Liver (tissue), 9 donors: ENCODE data around the gene JAKMIP2. TPM values are rescaled to one million over a fixed set of nuclear protein-coding genes. Genes with fewer than 3 reads are reported as not detected.

Experiments used
- DNase-seq: peaks from one replicate; pipeline ENCODE4 v3.0.0-alpha.2; 2017; ENCODE audit warnings: low spot score
- H3K27ac ChIP-seq, 2 donors: one replicate each; pipeline ENCODE4 v1.7.0; 2013; ENCODE audit warnings: inconsistent platforms in 2 of 2, low read length in 2 of 2, control low read depth in 1 of 2, low read depth in 1 of 2, mild to moderate bottlenecking in 1 of 2
- H3K27me3 ChIP-seq, 4 donors: one replicate each; pipeline versions ENCODE4 v1.6.1 to v1.7.0; 2013; ENCODE audit warnings: low read length in 3 of 4, inconsistent platforms in 1 of 4, mild to moderate bottlenecking in 1 of 4, moderate library complexity in 1 of 4; ENCODE audit not compliant: control insufficient read depth in 4 of 4, insufficient read depth in 4 of 4
- H3K36me3 ChIP-seq, 4 donors: one replicate each; pipeline versions ENCODE4 v1.6.1 to v1.7.0; 2013; ENCODE audit warnings: low read length in 3 of 4, mild to moderate bottlenecking in 3 of 4, low read depth in 1 of 4, moderate library complexity in 1 of 4; ENCODE audit not compliant: control insufficient read depth in 4 of 4, insufficient read depth in 3 of 4
- H3K4me1 ChIP-seq, 4 donors: one replicate each; pipeline versions ENCODE4 v1.6.1 to v1.7.0; 2013; ENCODE audit warnings: low read length in 3 of 4, mild to moderate bottlenecking in 3 of 4, moderate library complexity in 1 of 4; ENCODE audit not compliant: control insufficient read depth in 4 of 4, insufficient read depth in 4 of 4
- H3K4me3 ChIP-seq, 3 donors: one replicate each; pipeline versions ENCODE4 v1.6.1 to v1.7.0; 2013; ENCODE audit warnings: low read length in 3 of 3, control low read depth in 1 of 3, low read depth in 1 of 3, mild to moderate bottlenecking in 1 of 3
- H3K9ac ChIP-seq, 2 donors: one replicate each; pipeline ENCODE4 v1.7.0; 2013; ENCODE audit warnings: low read length in 2 of 2, mild to moderate bottlenecking in 2 of 2, moderate library complexity in 2 of 2, control low read depth in 1 of 2, low read depth in 1 of 2
- H3K9me3 ChIP-seq, 4 donors: one replicate each; pipeline versions ENCODE4 v1.6.1 to v1.7.0; 2013; ENCODE audit warnings: low read length in 3 of 4; ENCODE audit not compliant: control insufficient read depth in 4 of 4
- ATF3 ChIP-seq: IDR thresholded peaks from 2 replicates; pipeline ENCODE4 v1.6.1; 2016; ENCODE audit warnings: antibody characterized with exemption
- CTCF ChIP-seq: fragments of 150-350 bp; IDR thresholded peaks from 2 replicates; pipeline ENCODE4 v1.5.1; 2017; ENCODE audit warnings: improper control_type of control experiment, low read depth, low read length; ENCODE audit not compliant: missing input control
- FOXA1 ChIP-seq: IDR thresholded peaks from 2 replicates; pipeline ENCODE4 v1.6.1; 2016; ENCODE audit warnings: antibody characterized with exemption
- FOXA2 ChIP-seq: IDR thresholded peaks from 2 replicates; pipeline ENCODE4 v1.6.1; 2016; ENCODE audit warnings: antibody characterized with exemption
- GABPA ChIP-seq, 2 donors: IDR thresholded peaks in 1 of 2; conservative IDR thresholded peaks in 1 of 2; 2 replicates each; pipeline ENCODE4 v1.6.1; 2016; ENCODE audit warnings: antibody characterized with exemption in 2 of 2, mild to moderate bottlenecking in 1 of 2, moderate library complexity in 1 of 2
- HNF4A ChIP-seq, 2 donors: conservative IDR thresholded peaks; 2 replicates each; pipeline ENCODE4 v1.6.1; 2016; ENCODE audit warnings: antibody characterized with exemption in 2 of 2, mild to moderate bottlenecking in 2 of 2
- JUND ChIP-seq, 2 donors: IDR thresholded peaks; 2 replicates each; pipeline ENCODE4 v1.6.1; 2016; ENCODE audit warnings: antibody characterized with exemption in 2 of 2
- MAX ChIP-seq: IDR thresholded peaks from 2 replicates; pipeline ENCODE4 v1.6.1; 2016; ENCODE audit warnings: antibody characterized with exemption
- NR2F2 ChIP-seq: IDR thresholded peaks from 2 replicates; pipeline ENCODE4 v1.6.1; 2016; ENCODE audit warnings: antibody characterized with exemption
- RAD21 ChIP-seq, 2 donors: IDR thresholded peaks; 2 replicates each; pipeline ENCODE4 v1.6.1; 2016; ENCODE audit warnings: antibody characterized with exemption in 2 of 2, mild to moderate bottlenecking in 2 of 2
- REST ChIP-seq: IDR thresholded peaks from 2 replicates; pipeline ENCODE4 v1.6.1; 2016; ENCODE audit warnings: antibody characterized with exemption, mild to moderate bottlenecking
- RXRA ChIP-seq, 2 donors: IDR thresholded peaks; 2 replicates each; pipeline ENCODE4 v1.6.1; 2017 to 2018; ENCODE audit warnings: antibody characterized with exemption in 2 of 2, mild to moderate bottlenecking in 1 of 2
- SP1 ChIP-seq: IDR thresholded peaks from 2 replicates; pipeline ENCODE4 v1.6.1; 2018; ENCODE audit warnings: antibody characterized with exemption, mild to moderate bottlenecking
- TAF1 ChIP-seq: conservative IDR thresholded peaks from 2 replicates; pipeline ENCODE4 v1.6.1; 2016; ENCODE audit warnings: antibody characterized with exemption, mild to moderate bottlenecking
- ZBTB33 ChIP-seq: IDR thresholded peaks from 2 replicates; pipeline ENCODE4 v1.6.1; 2016; ENCODE audit warnings: antibody characterized with exemption
- WGBS: extraction: QIAGEN DNeasy Blood & Tissue Kit; methylation state at CpG from one replicate; pipeline ENCODE4 v1.1.7; 2013; 5-methylcytosine and 5-hydroxymethylcytosine counted together
- polyA plus RNA-seq, 2 donors: library from polyadenylated mRNA; stranded (reverse) in 1 of 2; unstranded in 1 of 2; fragments of 200-250 nt in 1 of 2; fragments of >200 nt in 1 of 2; fragmentation: Nextera tagmentation in 1 of 2; extraction: Ambion mirVana in 1 of 2; gene quantifications; one replicate each; pipeline versions ENCODE4 v1.2.1 to v1.2.3, GENCODE V29; 2013 to 2015
- total RNA-seq, 2 donors: library from RNA; depleted of rRNA; stranded (reverse); fragments of >200 nt; gene quantifications; one replicate each; pipeline ENCODE4 v1.2.3, GENCODE V29; 2014
- donor health status: healthy.
- donor health status: healthy.
- donor health status: healthy.
- donor health status: healthy.
- donor health status: healthy.

JAKMIP2 gene
- total and polyA plus RNA-seq, 4 donors, result 0.06 to 0.38 (median 0.24) TPM

- no peak for DNase-seq
- H3K9ac ChIP-seq, result no peak overlapping the region
- H3K4me3 ChIP-seq, result no peak overlapping the region
- no peaks in the 10 kb centered on the region for H3K36me3 ChIP-seq
- no peak overlapping the region for H3K27ac ChIP-seq
- H3K27me3 ChIP-seq, result no peaks in the 10 kb centered on the region
- no peaks in the 10 kb centered on the region for H3K9me3 ChIP-seq
- peaks cover 0 to 7% (median 0%) of the 10 kb centered on the region in 4 donors for H3K4me1 ChIP-seq
- WGBS, result 82% methylated on average over 1 of the region's 1 CpG
- TF ChIP-seq NR2F2, result no peak
- TF ChIP-seq REST, result no peak
- no peak for TF ChIP-seq HNF4A (conservative IDR thresholded peaks at IDR 0.05)
- TF ChIP-seq RAD21 (IDR thresholded peaks at IDR 0.05), result no peak
- TF ChIP-seq MAX, result no peak
- TF ChIP-seq GABPA (IDR thresholded peaks at IDR 0.05 in 1 of 2, conservative IDR thresholded peaks at IDR 0.05 in 1 of 2), result no peak
- TF ChIP-seq RXRA (IDR thresholded peaks at IDR 0.05), result no peak
- TF ChIP-seq ATF3, result no peak
Measured at GRCh38 chr5:147565524-147565923, 217.0 kb downstream of the JAKMIP2 start.

GRCh38 chr5:147564124-147564486 lies 218.4 kb downstream of the JAKMIP2 start:
- no peak for DNase-seq
- TF ChIP-seq ZBTB33, result no peak
- no peak for TF ChIP-seq TAF1
- TF ChIP-seq REST, result no peak
- no peak for TF ChIP-seq NR2F2
- TF ChIP-seq JUND (IDR thresholded peaks at IDR 0.05), result no peak
- TF ChIP-seq FOXA1, result no peak
- no peak for TF ChIP-seq CTCF
- no peak for TF ChIP-seq FOXA2
- no peak for TF ChIP-seq SP1
- TF ChIP-seq RAD21 (IDR thresholded peaks at IDR 0.05), result no peak
- no peak for TF ChIP-seq HNF4A (conservative IDR thresholded peaks at IDR 0.05)
- no peak overlapping the region for H3K9ac ChIP-seq
- peaks cover 0 to 7% (median 0%) of the 10 kb centered on the region in 4 donors for H3K4me1 ChIP-seq
- H3K27ac ChIP-seq, result no peak overlapping the region
- no peaks in the 10 kb centered on the region for H3K36me3 ChIP-seq
- H3K9me3 ChIP-seq, result no peaks in the 10 kb centered on the region
- H3K4me3 ChIP-seq, result no peak overlapping the region
- peaks cover 0 to 3% (median 0%) of the 10 kb centered on the region in 4 donors for H3K27me3 ChIP-seq
- WGBS, result 77% methylated on average over 3 of the region's 3 CpGs
